H1 (cell line): ENCODE data around the gene AGPAT4. TPM values are rescaled to one million over a fixed set of nuclear protein-coding genes. Genes with fewer than 3 reads are reported as not detected.

Experiments
- JUND ChIP-seq: IDR thresholded peaks from 2 replicates; pipeline ENCODE4 v1.6.1; 2011; ENCODE audit warnings: mild to moderate bottlenecking, improper control_type of control experiment, low read length
- RXRA ChIP-seq: IDR thresholded peaks from 2 replicates; pipeline ENCODE4 v1.6.1; 2011; ENCODE audit warnings: low read depth, mild to moderate bottlenecking, low read length, moderate library complexity; ENCODE audit not compliant: insufficient read depth
- SP1 ChIP-seq: IDR thresholded peaks from 2 replicates; pipeline ENCODE4 v1.6.1; 2011; ENCODE audit warnings: low read depth, low read length
- SUZ12 ChIP-seq: fragments of 200-600 bp; sonication (generic); IDR thresholded peaks from 2 replicates; pipeline ENCODE4 v1.6.1; 2012; ENCODE audit warnings: mild to moderate bottlenecking, inconsistent platforms, low read length, moderate library complexity, mixed read lengths
- polyA plus RNA-seq, 7 experiments: library from polyadenylated mRNA; depleted of rRNA in 3 of 7; stranded (reverse) in 5 of 7; unstranded in 2 of 7; fragments of >200 nt in 5 of 7; fragments of 200-250 nt in 2 of 7; gene quantifications; 1 replicate in 5 of 7; 2 replicates in 1 of 7; 4 replicates in 1 of 7; pipeline versions ENCODE4 v1.2.1 to v1.2.3, GENCODE V29; 2011 to 2013; ENCODE audit warnings: missing spikeins in 2 of 7, mixed read lengths in 2 of 7
- total RNA-seq: library from RNA; stranded (reverse); fragmentation: NEBNext Ultra II Directional; extraction: Animal tissue kit (Norgen Biotek cat#: 25700); gene quantifications from 2 replicates; pipeline ENCODE4 v1.2.1, GENCODE V29; 2021

AGPAT4 gene
- total and polyA plus RNA-seq, 2 of the 8 experiments (the other 6 are each of a cell fraction or from before 2014, with no cell fraction given) = 13.5 to 23.8 TPM

DNA sequence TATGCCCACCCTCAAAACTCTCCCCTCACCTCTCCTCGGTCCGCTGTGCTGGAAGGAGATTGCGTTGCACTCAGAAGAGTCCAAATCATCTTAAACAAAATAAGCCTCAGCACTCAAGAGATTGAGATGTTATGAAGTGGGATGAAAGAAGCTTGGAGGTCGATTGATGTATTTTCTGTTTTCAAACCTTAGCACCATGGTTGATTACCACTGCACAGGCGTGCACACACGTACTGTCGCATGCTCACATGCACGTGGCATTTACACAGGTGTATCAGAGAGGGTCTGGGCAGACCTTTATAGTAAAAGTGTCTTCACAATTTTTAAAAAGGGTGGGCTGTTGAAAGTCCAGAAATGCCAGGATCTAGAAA lies 612 bp upstream of the AGPAT4 start (continued):
- TF ChIP-seq JUND = no peak
- TF ChIP-seq SP1 = no peak
- TF ChIP-seq SUZ12 = no peak
- TF ChIP-seq RXRA = no peak
